LoVo (cell line): ENCODE data around the gene IFT172.

ENCODE experiments used
- DNase-seq: peaks from one replicate; pipeline ENCODE4 v3.0.0-alpha.2; 2016; ENCODE audit warnings: low spot score

Gene IFT172

DNA sequence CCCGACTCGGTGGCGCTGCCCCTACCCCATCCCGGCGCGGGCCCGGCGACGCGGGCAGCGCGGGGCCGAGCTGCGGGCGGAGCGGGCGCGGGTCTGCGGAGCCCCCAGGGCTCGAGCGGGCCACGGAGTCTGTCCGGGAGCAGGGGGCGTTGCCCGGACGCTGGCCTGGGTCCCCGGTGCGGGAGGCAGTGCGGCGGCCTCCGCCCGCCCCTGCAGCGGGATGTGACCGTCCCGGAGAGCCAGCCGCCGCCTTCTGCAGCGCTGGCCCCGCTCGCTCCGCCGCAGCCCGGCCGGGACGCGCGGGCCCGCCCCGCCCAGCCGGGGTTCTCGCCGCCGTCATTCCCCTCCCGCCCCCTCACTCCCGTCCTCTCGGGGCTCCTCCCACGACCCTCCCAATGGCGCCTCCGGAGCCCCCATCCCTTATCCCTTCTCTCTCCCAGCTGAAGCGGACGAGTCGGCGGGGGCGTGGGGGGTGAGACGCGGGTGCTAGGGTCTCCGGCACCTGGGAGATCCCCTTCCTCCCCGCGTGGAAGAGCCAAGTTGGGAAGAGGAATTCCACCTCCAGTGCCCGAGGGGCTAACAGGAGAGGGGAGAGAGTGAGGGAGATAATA lies 5.5 kb upstream of the IFT172 start, which contains the start of gene FNDC4:
TSS of gene FNDC4 (minus strand) at position 257 of the 611 bp plus-strand sequence. CDS start 521 bp downstream, outside the sequence.
- DNase-seq, result peak; percentile 19

DNA sequence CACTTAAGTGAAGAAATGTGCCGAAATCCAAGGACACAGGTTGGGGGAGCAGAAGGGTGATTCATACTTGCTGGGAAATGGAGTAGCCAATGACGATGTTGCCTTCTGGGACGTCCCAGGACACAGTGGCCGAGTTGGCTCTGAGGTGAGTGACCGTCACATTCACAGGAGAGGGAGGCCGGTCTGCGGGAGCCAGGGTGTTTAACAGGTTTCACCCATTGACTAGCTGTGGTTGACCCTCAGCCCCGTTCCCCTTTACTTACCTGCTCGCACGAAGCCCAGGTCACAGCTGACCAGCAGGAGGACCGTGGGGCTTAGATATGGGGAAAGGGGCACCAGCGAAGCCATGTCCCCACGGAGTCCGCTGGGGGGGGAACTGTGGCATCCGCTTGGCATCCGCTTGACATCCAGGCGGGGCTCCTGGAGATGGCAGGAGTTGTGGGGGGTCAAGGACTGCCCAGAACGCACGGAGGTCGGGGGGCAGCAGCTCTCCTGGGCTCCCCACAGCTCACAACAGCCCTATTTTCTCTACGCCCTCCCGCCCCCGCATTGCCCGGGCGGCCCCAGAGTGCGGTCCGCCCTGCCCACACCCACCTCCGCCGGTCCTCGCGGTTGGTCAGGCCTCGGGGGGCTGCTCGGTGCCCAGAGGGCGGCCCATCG lies 4.9 kb upstream of the IFT172 start:
- DNase-seq, result no peak

- DNase-seq, result no peak
These were observed 4.4 kb upstream of the IFT172 start for GRCh38 chr2:27493948-27494283.

DNA sequence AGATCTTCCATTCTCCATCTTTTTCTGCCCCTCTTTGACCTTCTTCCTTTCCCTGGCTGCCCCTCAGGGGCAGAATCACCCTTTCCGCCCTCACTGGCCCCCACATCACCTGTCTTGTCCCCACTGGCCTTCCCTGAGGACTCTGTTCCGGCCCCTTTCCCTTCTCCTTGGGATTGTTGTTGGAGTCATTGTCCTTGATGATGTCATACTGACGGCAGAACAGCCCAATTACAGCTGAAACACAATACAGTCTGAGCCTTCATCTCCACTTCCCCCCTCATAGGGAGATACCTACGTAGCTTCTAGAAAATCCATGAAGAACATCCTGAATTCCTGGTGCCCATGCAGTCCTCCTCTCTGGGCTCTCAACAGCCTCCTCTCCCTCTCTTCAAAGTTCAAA lies 3.0 kb upstream of the IFT172 start:
- no peak for DNase-seq

DNA sequence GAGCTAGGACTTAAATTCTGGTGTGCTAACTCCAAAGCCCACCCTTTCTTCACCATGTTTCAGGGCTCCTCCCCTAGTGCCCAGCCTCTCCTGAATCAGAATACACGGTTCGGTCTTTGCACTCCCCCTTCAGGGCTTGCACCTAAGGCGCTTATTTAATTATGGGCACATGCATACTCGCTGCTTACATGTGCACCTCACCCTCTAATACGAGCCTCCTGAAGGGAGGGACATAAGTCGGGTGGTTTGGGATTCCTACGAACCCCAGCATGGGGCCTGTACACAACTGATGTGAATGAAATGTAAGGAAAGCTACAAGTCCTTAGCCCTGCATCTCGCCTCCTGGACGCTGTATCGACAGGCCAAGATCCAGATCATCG lies 435 bp downstream of the IFT172 start:
- DNase-seq, result no peak

DNA sequence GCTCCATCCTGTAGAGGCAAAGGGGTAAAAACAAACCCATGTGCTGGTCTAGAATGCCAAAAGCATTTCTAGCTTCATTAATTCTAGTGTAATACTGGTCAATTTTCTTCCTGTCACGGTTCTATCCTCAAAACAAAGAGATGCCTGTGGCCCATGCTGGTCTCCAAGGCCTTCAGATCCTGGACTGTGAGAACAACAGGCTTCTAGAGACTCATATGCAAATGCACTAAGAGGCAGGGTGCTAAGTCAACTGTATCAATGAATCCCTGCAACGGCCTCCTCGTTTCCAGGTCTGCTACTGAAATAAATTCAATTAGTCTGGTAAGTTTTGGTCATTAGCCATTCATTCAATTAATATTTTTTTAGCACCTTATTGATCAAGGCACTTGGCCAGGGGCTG lies 4.0 kb downstream of the IFT172 start:
- no peak for DNase-seq

- no peak for DNase-seq
These were observed 17.6 kb downstream of the IFT172 start for GRCh38 chr2:27471961-27472360.

DNA sequence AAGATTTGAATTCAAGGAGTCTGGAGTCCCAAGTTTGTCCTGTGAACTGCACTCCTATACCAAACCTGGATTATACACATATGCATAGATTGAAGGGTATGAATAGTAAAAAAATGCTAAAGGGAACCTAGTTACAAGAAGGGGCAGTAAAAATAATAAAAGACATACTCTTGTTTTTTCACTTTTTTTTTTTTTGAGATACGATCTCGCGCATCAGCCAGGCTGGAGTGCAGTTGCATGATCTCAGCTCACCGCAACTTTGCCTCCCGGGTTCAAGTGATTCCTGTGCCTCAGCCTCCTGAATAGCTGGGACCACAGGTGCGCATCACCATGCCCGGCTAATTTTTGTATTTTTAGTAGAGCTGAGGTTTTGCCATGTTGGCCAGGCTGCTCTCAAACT lies 25.1 kb downstream of the IFT172 start:
- DNase-seq, result no peak

DNA sequence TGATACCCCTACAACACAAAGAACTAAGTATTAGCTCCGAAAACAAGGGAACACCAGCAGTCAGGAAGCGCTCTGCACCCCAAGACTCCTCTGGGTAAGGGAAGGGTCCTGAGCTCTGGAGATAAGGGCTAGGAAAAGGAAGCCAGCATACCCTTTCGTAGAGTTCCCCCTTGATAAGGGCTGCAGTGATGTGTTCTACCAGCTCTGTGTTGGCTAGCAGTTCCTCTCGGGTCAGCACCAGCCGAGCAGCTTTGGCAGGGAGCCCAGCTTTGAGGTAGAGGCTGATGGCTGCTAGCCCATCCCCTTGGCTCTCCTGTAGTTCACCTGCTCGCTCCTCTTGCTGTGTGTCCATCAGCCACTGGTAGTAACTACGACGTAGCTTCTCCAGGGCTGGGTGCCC lies 28.4 kb downstream of the IFT172 start:
- no peak for DNase-seq

DNA sequence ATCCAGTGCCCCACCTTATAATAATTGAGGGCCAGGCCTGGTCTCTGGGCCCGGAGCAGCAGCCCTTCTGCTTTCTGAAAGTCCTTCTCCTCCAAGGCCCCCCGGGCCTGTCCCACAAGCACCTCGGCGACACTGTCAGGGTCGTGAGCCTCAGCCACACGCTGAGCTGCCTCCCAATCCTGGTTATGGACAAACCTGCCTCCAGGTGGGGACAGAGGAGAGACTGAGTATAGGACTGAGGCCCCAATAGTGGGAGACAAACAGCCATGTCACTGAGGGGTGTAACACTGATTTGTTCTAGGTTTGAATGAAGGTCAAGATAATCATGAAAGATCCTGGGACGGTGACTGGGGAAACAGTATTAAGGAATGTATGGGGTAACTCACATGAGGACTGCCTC lies 35.6 kb downstream of the IFT172 start:
- no peak for DNase-seq

DNA sequence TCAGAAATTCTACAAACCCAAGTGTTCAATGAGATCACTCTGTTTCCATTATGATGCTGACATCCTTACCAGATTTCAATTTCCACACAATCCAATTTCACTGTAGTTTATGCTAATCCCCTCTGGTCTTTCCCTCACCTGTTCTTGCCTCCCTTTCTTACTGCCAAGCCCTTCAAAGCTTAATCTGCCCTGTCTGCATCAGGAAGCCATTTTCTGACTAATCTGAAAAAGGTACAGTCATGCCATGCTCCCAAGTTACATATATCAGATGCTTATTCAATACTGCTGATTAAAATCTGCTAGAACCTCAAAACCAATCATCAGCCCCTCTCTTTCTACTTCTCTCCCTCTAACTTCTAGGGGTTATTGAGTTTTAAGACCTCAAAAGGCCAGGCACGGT lies 38.4 kb downstream of the IFT172 start:
- no peak for DNase-seq

DNA sequence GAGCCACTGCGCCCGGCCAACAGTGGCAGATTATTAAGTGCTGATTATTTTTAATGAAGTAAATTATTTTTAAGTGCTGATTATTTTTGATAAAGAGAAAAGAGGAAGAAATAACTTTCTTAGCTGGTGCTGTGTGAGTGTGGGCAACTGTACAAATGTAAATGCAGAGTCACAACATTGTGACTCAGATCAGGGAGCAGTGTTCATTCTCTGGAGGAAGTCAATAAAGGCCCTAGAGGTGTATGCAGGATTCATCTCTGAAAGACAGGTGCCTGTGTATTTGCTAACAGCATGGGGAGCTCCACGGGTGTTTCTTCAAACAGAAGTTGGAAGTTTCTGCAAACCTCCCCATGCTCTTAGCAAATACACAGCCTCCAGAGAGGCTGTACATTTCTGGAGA lies 41.2 kb downstream of the IFT172 start:
- DNase-seq, result no peak

DNA sequence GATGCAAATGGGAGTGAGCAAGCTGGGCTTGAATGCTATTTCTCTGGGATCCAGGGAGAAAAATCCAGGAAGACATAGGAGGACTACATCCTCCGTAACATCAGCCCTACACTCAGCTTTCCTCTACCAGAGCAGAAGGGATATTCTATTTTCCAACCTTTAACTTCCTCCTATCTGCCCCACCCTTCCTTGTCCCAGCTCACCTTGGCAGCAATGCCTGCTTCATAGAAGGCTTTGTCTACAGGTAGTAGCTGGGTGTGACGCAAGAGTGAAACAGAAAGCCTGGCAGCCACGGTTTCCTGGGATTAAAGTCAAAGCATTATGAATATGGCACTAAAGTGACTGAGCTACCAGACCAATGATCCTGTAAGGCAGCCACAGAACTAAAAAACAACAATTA lies 43.5 kb downstream of the IFT172 start:
- DNase-seq, result peak; percentile 85

GRCh38 chr2:27445615-27446014 lies 43.9 kb downstream of the IFT172 start:
- no peak for DNase-seq

DNA sequence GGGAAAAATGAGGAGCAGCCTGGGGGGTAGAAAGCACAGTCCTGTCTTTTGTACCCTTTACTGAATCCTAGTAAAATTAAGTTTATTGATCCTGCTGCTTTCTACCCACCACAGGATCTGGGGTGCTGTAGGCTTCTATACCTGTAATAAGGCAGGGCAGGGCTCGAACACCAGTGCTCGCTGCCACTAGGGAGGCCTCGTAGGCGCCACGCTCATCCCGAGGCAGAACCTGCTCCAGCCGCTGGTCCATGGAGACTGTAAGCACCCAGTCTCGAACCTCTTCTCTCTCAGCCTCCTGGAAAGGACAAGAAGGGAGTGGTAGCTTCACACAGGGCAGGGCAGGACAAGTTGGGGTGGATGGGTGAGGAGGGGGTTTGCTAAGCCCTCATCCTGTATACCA lies 44.4 kb downstream of the IFT172 start:
- DNase-seq, result no peak

GRCh38 chr2:27442920-27443282 lies 46.6 kb downstream of the IFT172 start:
- peak; percentile 11 for DNase-seq

DNA sequence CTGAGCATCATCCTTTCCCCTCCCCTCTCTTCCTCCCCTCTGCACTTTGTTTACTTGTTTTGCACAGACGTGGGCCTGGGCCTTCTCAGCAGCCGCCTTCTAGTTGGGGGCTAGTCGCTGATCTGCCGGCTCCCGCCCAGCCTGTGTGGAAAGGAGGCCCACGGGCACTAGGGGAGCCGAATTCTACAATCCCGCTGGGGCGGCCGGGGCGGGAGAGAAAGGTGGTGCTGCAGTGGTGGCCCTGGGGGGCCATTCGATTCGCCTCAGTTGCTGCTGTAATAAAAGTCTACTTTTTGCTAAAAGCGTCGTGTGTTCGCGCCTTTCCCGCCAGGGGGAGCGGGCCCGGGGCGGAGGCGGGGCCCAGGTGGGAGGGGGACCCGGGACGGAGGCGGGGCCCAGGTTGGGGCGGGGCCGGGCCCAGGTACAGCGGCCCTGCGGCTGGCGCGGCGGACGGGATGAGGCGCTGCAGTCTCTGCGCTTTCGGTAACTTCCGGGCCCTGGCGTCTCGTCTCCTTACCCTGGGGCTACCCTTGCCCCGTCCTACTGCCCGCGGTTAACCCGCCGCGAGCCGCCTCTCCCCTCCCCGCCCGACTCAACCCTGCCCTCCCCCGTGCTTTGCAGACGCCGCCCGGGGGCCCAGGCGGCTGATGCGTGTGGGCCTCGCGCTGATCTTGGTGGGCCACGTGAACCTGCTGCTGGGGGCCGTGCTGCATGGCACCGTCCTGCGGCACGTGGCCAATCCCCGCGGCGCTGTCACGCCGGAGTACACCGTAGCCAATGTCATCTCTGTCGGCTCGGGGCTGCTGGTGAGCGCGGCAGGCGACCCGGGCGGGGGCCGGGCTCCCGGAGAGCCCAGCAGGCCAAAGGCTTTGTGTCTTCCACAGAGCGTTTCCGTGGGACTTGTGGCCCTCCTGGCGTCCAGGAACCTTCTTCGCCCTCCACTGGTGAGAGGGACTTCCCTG lies 47.3 kb downstream of the IFT172 start, which contains the start of gene KRTCAP3:
TSS of gene KRTCAP3 (plus strand) at position 424 of the 962 bp plus-strand sequence. CDS start at position 456, 32 bp downstream.
- peak; percentile 84 for DNase-seq

DNA sequence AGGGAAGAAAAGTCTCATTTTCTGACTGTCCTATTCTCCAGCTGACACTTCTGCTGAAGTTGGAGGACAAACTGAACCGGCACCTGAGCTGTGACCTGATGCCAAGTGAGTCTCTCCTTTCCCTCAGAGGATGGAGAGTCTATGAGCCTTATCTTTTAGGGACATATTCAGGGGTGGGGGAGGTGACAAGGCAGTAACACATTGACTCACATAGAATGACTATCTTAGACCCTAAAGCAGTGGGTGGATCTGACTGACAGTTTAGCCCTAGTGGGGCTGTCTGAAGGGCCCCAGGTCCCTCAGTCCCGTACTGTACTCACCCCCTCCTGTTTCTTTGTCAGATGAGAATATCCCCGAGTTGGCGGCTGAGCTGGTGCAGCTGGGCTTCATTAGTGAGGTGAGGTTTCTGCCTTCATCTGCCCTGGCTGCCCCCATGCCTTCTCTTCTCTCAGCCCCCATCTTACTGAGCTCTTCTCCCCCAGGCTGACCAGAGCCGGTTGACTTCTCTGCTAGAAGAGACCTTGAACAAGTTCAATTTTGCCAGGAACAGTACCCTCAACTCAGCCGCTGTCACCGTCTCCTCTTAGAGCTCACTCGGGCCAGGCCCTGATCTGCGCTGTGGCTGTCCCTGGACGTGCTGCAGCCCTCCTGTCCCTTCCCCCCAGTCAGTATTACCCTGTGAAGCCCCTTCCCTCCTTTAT lies 48.2 kb downstream of the IFT172 start:
- DNase-seq, result no peak

- DNase-seq, result no peak
These were observed 53.9 kb downstream of the IFT172 start for GRCh38 chr2:27435628-27436027.

DNA sequence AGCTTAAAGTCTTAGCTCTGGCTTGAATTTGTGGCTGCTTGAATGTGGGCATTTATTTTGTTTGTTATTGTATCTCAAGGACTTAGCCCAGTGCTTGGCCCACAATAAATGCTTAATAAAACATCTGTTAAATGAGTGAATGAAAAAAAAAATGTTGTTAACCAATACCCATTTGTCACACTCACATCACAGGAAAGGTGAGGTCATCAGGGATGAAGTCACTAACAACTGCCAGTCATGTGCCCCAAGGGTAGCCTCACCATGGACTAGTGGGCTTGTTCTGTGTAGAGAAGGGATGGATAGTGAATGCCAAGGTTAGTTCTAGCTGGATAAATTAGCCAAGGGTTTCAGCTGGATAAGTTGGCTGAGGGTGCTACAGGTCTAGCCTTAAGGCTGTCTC lies 58.1 kb downstream of the IFT172 start:
- DNase-seq, result no peak

DNA sequence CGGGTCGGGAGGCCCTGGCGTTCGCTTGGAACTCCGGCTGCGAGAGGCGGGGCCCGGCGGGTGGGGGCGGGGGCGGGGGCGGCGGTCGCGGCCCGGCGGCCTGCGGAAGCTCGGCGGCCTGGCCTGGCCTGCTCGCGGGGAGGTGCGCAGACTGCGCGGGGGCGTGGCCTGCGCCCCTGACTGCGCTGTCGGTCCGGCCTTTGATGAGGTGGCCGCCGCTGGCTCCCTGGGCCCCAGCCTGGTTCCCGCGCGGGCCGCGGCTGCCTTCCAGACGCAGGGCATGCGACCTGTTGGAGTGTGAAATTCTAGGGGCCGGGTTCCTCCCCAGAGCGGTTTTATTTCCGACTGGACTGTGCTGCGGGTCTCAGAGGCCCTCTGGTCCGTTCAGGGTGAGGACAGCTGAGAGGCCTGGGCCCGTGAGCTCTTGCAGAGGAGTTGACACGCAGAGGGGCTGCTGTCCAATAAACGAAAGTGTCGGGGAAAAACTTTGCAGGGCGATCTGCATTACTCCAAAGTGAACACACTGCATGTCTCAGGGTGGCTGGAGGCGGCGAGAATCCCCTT lies 60.5 kb downstream of the IFT172 start:
- peak; percentile 89 for DNase-seq
